Mesothelial cell of epicardium (in vitro differentiated cells): ENCODE data around the gene A2M. TPM values are rescaled to one million over a fixed set of nuclear protein-coding genes. Genes with fewer than 3 reads are reported as not detected.
"Not testable (repeated sequence)": the region's sequence is repeated elsewhere in the genome, so short reads cannot be mapped to it uniquely, and the experiment has no call there.

Experiments
- DNase-seq, 2 experiments: peaks; one replicate each; pipeline ENCODE4 v3.0.0; 2021; ENCODE audit warnings: low spot score in 2 of 2; ENCODE audit not compliant: unreplicated experiment in 2 of 2
- H3K27ac Mint-ChIP-seq: 2 replicates; pipeline ENCODE4 v1.8.0; 2021; ENCODE audit warnings: mixed read lengths
- H3K27me3 Mint-ChIP-seq: 2 replicates; pipeline ENCODE4 v1.8.0; 2021; ENCODE audit warnings: low read depth, mixed read lengths
- H3K36me3 Mint-ChIP-seq: 2 replicates; pipeline ENCODE4 v1.8.0; 2021; ENCODE audit warnings: mixed read lengths
- H3K4me1 Mint-ChIP-seq: 2 replicates; pipeline ENCODE4 v1.8.0; 2021; ENCODE audit warnings: mixed read lengths
- H3K4me3 Mint-ChIP-seq: 2 replicates; pipeline ENCODE4 v1.8.0; 2021; ENCODE audit warnings: mild to moderate bottlenecking, moderate library complexity, mixed read lengths
- H3K9me3 Mint-ChIP-seq: 2 replicates; pipeline ENCODE4 v1.8.0; 2021; ENCODE audit warnings: mixed read lengths
- total RNA-seq: library from RNA; stranded (reverse); gene quantifications from 3 replicates; pipeline ENCODE4 v1.2.1, GENCODE V29; 2021
- TF ChIP-seq, protein P1 (sequence below): fragments of 200-600 bp; sonication (generic); IDR thresholded peaks from one replicate; pipeline ENCODE4 v1.5.0; 2021; ENCODE audit warnings: antibody characterized with exemption; ENCODE audit not compliant: unreplicated experiment

Gene A2M
- total RNA-seq, 1 donor from 2014 or later = 3.8 TPM

- Mint-ChIP-seq H3K27me3 (peaks cover 6% of the 10 kb centered on the region), H3K36me3 (peaks cover 6% of the 10 kb centered on the region), H3K27ac (no peak overlapping the region), H3K9me3 (peaks cover 39% of the 10 kb centered on the region), H3K4me3 (no peak overlapping the region), H3K4me1 (peaks cover 2% of the 10 kb centered on the region)
- TF ChIP-seq, protein P1, sequence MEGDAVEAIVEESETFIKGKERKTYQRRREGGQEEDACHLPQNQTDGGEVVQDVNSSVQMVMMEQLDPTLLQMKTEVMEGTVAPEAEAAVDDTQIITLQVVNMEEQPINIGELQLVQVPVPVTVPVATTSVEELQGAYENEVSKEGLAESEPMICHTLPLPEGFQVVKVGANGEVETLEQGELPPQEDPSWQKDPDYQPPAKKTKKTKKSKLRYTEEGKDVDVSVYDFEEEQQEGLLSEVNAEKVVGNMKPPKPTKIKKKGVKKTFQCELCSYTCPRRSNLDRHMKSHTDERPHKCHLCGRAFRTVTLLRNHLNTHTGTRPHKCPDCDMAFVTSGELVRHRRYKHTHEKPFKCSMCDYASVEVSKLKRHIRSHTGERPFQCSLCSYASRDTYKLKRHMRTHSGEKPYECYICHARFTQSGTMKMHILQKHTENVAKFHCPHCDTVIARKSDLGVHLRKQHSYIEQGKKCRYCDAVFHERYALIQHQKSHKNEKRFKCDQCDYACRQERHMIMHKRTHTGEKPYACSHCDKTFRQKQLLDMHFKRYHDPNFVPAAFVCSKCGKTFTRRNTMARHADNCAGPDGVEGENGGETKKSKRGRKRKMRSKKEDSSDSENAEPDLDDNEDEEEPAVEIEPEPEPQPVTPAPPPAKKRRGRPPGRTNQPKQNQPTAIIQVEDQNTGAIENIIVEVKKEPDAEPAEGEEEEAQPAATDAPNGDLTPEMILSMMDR = no peak
- no peak for DNase-seq
These were observed 31.7 kb upstream of the A2M start for GRCh38 chr12:9147461-9147860.

DNA sequence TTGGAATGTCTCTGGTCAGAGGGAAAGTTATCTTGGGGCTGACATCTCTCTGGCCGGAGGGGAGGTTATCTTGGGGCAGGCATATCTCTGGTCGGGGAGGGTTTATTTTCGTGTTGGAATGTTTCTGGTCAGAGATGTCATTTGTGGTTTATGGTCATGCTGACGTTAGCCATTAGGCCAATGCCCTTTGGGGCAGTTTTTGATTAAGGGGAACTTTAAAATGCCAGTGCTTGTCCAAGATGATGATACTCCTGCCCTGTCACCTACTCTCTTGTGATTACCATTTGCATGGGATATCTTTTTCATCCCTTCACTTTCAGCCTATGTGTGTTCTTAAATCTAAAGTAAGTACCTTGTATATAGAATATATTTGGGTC is 29.0 kb upstream of the A2M start:
- TF ChIP-seq, protein P1 = no peak
- Mint-ChIP-seq H3K9me3 (peaks cover 50% of the 10 kb centered on the region), H3K36me3 (peaks cover 9% of the 10 kb centered on the region), H3K27me3 (no peaks in the 10 kb centered on the region), H3K4me3 (no peak overlapping the region), H3K4me1 (peaks cover under 1% of the 10 kb centered on the region), H3K27ac (no peak overlapping the region)
- DNase-seq = no peak

- no peak overlapping the region for H3K27ac Mint-ChIP-seq
- H3K4me3 Mint-ChIP-seq = no peak overlapping the region
- H3K9me3 Mint-ChIP-seq = peaks cover 56% of the 10 kb centered on the region
- H3K4me1 Mint-ChIP-seq = no peaks in the 10 kb centered on the region
- TF ChIP-seq, protein P1 = no peak
- H3K36me3 Mint-ChIP-seq = peaks cover 10% of the 10 kb centered on the region
- DNase-seq = no peak
- no peaks in the 10 kb centered on the region for H3K27me3 Mint-ChIP-seq
These were observed 28.4 kb upstream of the A2M start for GRCh38 chr12:9143929-9144729.

GRCh38 chr12:9143137-9143536 is 27.4 kb upstream of the A2M start:
- Mint-ChIP-seq H3K4me1 (no peaks in the 10 kb centered on the region), H3K27me3 (no peaks in the 10 kb centered on the region), H3K4me3 (no peak overlapping the region), H3K36me3 (peaks cover 14% of the 10 kb centered on the region), H3K27ac (no peak overlapping the region), H3K9me3 (peaks cover 65% of the 10 kb centered on the region)
- no peak for DNase-seq
- TF ChIP-seq, protein P1 = no peak

DNA sequence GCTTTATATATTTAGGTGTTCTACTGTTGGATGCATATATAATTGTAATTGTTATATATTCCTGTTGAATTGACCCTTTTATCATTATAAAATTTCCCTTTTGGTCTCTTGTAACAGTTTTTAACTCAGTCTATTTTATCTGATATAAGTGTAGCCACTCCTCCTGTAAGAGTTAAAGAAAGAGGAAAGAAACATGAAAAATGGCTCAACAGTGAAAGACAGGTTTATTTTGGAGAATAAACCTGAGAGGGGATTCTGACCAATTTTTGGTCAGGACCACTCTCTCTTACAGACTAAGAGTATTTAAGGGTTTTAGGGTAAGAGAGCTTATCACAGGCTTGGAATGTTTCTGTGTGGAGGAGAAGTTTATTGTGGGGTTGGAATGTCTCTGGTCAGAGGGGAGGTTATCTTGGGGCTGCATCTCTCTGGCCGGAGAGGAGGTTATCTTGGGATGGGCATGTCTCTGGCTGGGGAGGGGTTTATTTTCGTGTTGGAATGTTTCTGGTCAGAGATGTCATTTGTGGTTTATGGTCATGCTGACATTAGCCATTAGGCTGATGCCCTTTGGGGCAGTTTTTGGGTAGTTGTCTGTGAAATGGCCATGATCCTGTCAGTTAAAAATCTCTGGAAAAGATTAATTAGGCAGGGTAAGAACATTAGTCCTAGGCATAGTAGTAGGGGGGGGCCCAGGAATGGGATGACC is 24.0 kb upstream of the A2M start:
- H3K9me3 Mint-ChIP-seq = peaks cover 57% of the 10 kb centered on the region

DNA sequence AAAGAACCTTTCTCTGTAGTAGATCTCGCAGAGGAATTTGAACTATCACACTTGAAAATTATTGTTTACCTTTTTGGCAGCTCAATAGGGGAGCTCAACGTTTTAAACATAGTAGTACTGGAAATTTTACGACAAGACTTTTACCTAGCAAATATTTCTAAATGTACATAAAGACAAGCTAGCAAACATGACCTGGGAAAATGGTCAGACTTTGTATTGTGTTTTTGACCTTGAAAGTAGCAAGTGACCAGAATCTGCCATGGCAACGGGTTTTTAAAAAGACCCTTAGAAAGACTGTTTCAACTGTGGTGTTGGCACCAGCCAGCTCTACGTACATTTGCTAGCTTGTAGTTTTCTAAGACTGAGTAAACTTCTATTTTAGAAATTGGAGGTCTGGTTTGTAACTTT is 20.2 kb upstream of the A2M start:
- H3K4me1 Mint-ChIP-seq = peaks cover 29% of the 10 kb centered on the region
- TF ChIP-seq, protein P1 = no peak
- H3K9me3 Mint-ChIP-seq = peaks cover 30% of the 10 kb centered on the region
- H3K36me3 Mint-ChIP-seq = peaks cover 9% of the 10 kb centered on the region
- H3K4me3 Mint-ChIP-seq = no peak overlapping the region
- no peak overlapping the region for H3K27ac Mint-ChIP-seq
- DNase-seq = no peak
- no peaks in the 10 kb centered on the region for H3K27me3 Mint-ChIP-seq

More for the DNA sequence above, 24.0 kb upstream of the A2M start:
- not testable (repeated sequence) for H3K27ac Mint-ChIP-seq, H3K27me3 Mint-ChIP-seq, H3K4me3 Mint-ChIP-seq, DNase-seq, H3K4me1 Mint-ChIP-seq
- H3K36me3 Mint-ChIP-seq = peaks cover 14% of the 10 kb centered on the region
